Trophoblast cell (in vitro differentiated cells and primary cell): Measurements from ENCODE around the gene CCNL1.
A peak's percentile ranks its signal among the peaks of the same experiment; 100 is the strongest.

ENCODE experiments used
- DNase-seq, 2 donors: peaks; one replicate each; pipeline ENCODE4 v3.0.0-alpha.2; 2016
- H2AFZ ChIP-seq: 2 replicates; pipeline ENCODE4 v1.6.1; 2013; ENCODE audit warnings: low read length, moderate library complexity, mild to moderate bottlenecking; ENCODE audit not compliant: insufficient read depth, poor library complexity
- H2AK5ac ChIP-seq: 2 replicates; pipeline ENCODE4 v1.6.1; 2013; ENCODE audit warnings: mild to moderate bottlenecking, low read length
- H2BK120ac ChIP-seq: 2 replicates; pipeline ENCODE4 v1.6.1; 2013; ENCODE audit warnings: low read length, mild to moderate bottlenecking, moderate library complexity; ENCODE audit not compliant: insufficient read depth, poor library complexity
- H2BK12ac ChIP-seq: 2 replicates; pipeline ENCODE4 v1.6.1; 2013; ENCODE audit warnings: mild to moderate bottlenecking, low read length, moderate library complexity
- H2BK5ac ChIP-seq: 2 replicates; pipeline ENCODE4 v1.6.1; 2013; ENCODE audit warnings: low read length, low read depth, moderate library complexity, mild to moderate bottlenecking; ENCODE audit not compliant: poor library complexity
- H3K14ac ChIP-seq: 2 replicates; pipeline ENCODE4 v1.6.1; 2013; ENCODE audit warnings: mild to moderate bottlenecking, low read length
- H3K18ac ChIP-seq: 2 replicates; pipeline ENCODE4 v1.6.1; 2013; ENCODE audit warnings: mild to moderate bottlenecking, low read length
- H3K23ac ChIP-seq: 2 replicates; pipeline ENCODE4 v1.6.1; 2013; ENCODE audit warnings: low read length
- H3K27ac ChIP-seq: 2 replicates; pipeline ENCODE4 v1.5.1; 2013; ENCODE audit warnings: low read depth, mild to moderate bottlenecking, inconsistent platforms, low read length, moderate library complexity
- H3K27me3 ChIP-seq: 2 replicates; pipeline ENCODE4 v1.6.1; 2013; ENCODE audit warnings: inconsistent platforms, mild to moderate bottlenecking, low read length, moderate library complexity; ENCODE audit not compliant: insufficient read depth
- H3K36me3 ChIP-seq, 2 experiments: 1 replicate in 1 of 2; 2 replicates in 1 of 2; pipeline ENCODE4 v1.6.1; 2013; ENCODE audit warnings: low read length in 2 of 2, mild to moderate bottlenecking in 2 of 2, moderate library complexity in 1 of 2; ENCODE audit not compliant: insufficient read depth in 2 of 2, control insufficient read depth in 1 of 2
- H3K4ac ChIP-seq: 2 replicates; pipeline ENCODE4 v1.6.1; 2013; ENCODE audit warnings: low read depth, mild to moderate bottlenecking, low read length, moderate library complexity
- H3K4me1 ChIP-seq, 2 experiments: 1 replicate in 1 of 2; 2 replicates in 1 of 2; pipeline ENCODE4 v1.6.1; 2013; ENCODE audit warnings: low read length in 2 of 2, mild to moderate bottlenecking in 2 of 2, moderate library complexity in 1 of 2; ENCODE audit not compliant: insufficient read depth in 2 of 2, control insufficient read depth in 1 of 2
- H3K4me2 ChIP-seq: 2 replicates; pipeline ENCODE4 v1.6.1; 2013; ENCODE audit warnings: inconsistent platforms, mild to moderate bottlenecking, low read length, moderate library complexity
- H3K4me3 ChIP-seq: 2 replicates; pipeline ENCODE4 v1.5.1; 2013; ENCODE audit warnings: mild to moderate bottlenecking, low read depth, low read length, inconsistent platforms
- H3K79me1 ChIP-seq: one replicate; pipeline ENCODE4 v1.6.1; 2013; ENCODE audit warnings: low read length
- H3K79me2 ChIP-seq: 2 replicates; pipeline ENCODE4 v1.6.1; 2013; ENCODE audit warnings: low read length, mild to moderate bottlenecking; ENCODE audit not compliant: control insufficient read depth, insufficient read depth, poor library complexity
- H3K9ac ChIP-seq: 2 replicates; pipeline ENCODE4 v1.6.1; 2013; ENCODE audit warnings: mild to moderate bottlenecking, low read length
- H3K9me3 ChIP-seq: 2 replicates; pipeline ENCODE4 v1.6.1; 2013; ENCODE audit warnings: low read depth, mild to moderate bottlenecking, control low read depth, inconsistent platforms, low read length; ENCODE audit not compliant: insufficient read depth
- H4K12ac ChIP-seq: 2 replicates; pipeline ENCODE4 v1.6.1; 2013; ENCODE audit warnings: low read depth, mild to moderate bottlenecking, low read length, moderate library complexity
- H4K8ac ChIP-seq: 2 replicates; pipeline ENCODE4 v1.6.1; 2013; ENCODE audit warnings: low read depth, mild to moderate bottlenecking, low read length, moderate library complexity
- H4K91ac ChIP-seq: one replicate; pipeline ENCODE4 v1.6.1; 2013; ENCODE audit warnings: low read depth, mild to moderate bottlenecking, low read length, moderate library complexity
- WGBS: extraction: QIAGEN DNeasy Blood & Tissue Kit; methylation state at CpG from one replicate; pipeline ENCODE4 v1.1.7; 2013; ENCODE audit warnings: missing lambda C conversion rate; ENCODE audit not compliant: insufficient read length, insufficient coverage; ENCODE audit errors: extremely low coverage; 5-methylcytosine and 5-hydroxymethylcytosine counted together

Gene CCNL1

GRCh38 chr3:157116017-157116416, 43.9 kb downstream of the CCNL1 start:
- Histone ChIP-seq H2BK12ac (no peak overlapping the region), H3K27ac (no peak overlapping the region), H3K4me1 (no peaks in the 10 kb centered on the region), H3K36me3 (no peaks in the 10 kb centered on the region), H3K18ac (no peak overlapping the region), H4K12ac (no peak overlapping the region), H2AFZ (no peak overlapping the region), H3K79me1 (no peaks in the 10 kb centered on the region), H3K79me2 (no peaks in the 10 kb centered on the region), H4K8ac (no peak overlapping the region), H3K23ac (no peak overlapping the region), H2BK5ac (no peak overlapping the region), H2BK120ac (no peak overlapping the region), H3K4me3 (no peak overlapping the region), H3K4me2 (no peak overlapping the region), H3K9me3 (peaks cover 1% of the 10 kb centered on the region), H2AK5ac (no peak overlapping the region), H4K91ac (no peak overlapping the region), H3K27me3 (no peaks in the 10 kb centered on the region), H3K14ac (no peak overlapping the region), H3K9ac (no peak overlapping the region), H3K4ac (no peak overlapping the region)
- DNase-seq = no peak
- WGBS = no CpG with 5 or more reads among the region's 4 CpGs

- no peak overlapping the region for H2AFZ ChIP-seq
- no peak overlapping the region for H4K8ac ChIP-seq
- no CpG with 5 or more reads among the region's 10 CpGs for WGBS
- H4K91ac ChIP-seq = no peak overlapping the region
- H3K23ac ChIP-seq = no peak overlapping the region
- no peak overlapping the region for H2BK5ac ChIP-seq
- H3K27me3 ChIP-seq = no peaks in the 10 kb centered on the region
- H3K14ac ChIP-seq = no peak overlapping the region
- H3K79me1 ChIP-seq = no peaks in the 10 kb centered on the region
- H3K4me2 ChIP-seq = no peak overlapping the region
- no peaks in the 10 kb centered on the region for H3K79me2 ChIP-seq
- peak; percentile 46 to 66 for DNase-seq
- no peak overlapping the region for H3K18ac ChIP-seq
- no peaks in the 10 kb centered on the region for H3K4me1 ChIP-seq
- no peak overlapping the region for H2BK120ac ChIP-seq
- H3K27ac ChIP-seq = no peak overlapping the region
- H2AK5ac ChIP-seq = no peak overlapping the region
- H2BK12ac ChIP-seq = no peak overlapping the region
- H3K4me3 ChIP-seq = no peak overlapping the region
- H3K9me3 ChIP-seq = peaks cover 1% of the 10 kb centered on the region
- no peak overlapping the region for H3K9ac ChIP-seq
- no peaks in the 10 kb centered on the region for H3K36me3 ChIP-seq
- H4K12ac ChIP-seq = no peak overlapping the region
- no peak overlapping the region for H3K4ac ChIP-seq
These were observed 44.6 kb downstream of the CCNL1 start for GRCh38 chr3:157115069-157116006.

- Histone ChIP-seq H3K4me1 (no peaks in the 10 kb centered on the region), H2BK12ac (no peak overlapping the region), H2BK120ac (no peak overlapping the region), H3K79me1 (no peaks in the 10 kb centered on the region), H4K12ac (no peak overlapping the region), H3K36me3 (no peaks in the 10 kb centered on the region), H3K27ac (no peak overlapping the region), H3K4me2 (no peak overlapping the region), H3K9me3 (no peaks in the 10 kb centered on the region), H3K79me2 (no peaks in the 10 kb centered on the region), H4K91ac (no peak overlapping the region), H3K4me3 (no peak overlapping the region), H3K4ac (no peak overlapping the region), H3K23ac (no peak overlapping the region), H2AFZ (no peak overlapping the region), H3K27me3 (no peaks in the 10 kb centered on the region), H2BK5ac (no peak overlapping the region), H3K14ac (no peak overlapping the region), H2AK5ac (no peak overlapping the region), H3K18ac (no peak overlapping the region), H4K8ac (no peak overlapping the region), H3K9ac (no peak overlapping the region)
- WGBS = no CpG with 5 or more reads among the region's 3 CpGs
- DNase-seq = peak in 1 of 2 donors; percentile 28
These were observed 46.0 kb downstream of the CCNL1 start for GRCh38 chr3:157113832-157114505.

- no peak overlapping the region for H3K4me2 ChIP-seq
- H3K4me3 ChIP-seq = no peak overlapping the region
- no CpG with 5 or more reads among the region's 4 CpGs for WGBS
- no peak overlapping the region for H3K27ac ChIP-seq
- H3K27me3 ChIP-seq = no peaks in the 10 kb centered on the region
- H3K23ac ChIP-seq = no peak overlapping the region
- no peak overlapping the region for H4K91ac ChIP-seq
- peak; percentile 31 to 65 for DNase-seq
- H3K4me1 ChIP-seq = no peaks in the 10 kb centered on the region
- no peaks in the 10 kb centered on the region for H3K36me3 ChIP-seq
- H3K4ac ChIP-seq = no peak overlapping the region
- no peak overlapping the region for H4K8ac ChIP-seq
- no peak overlapping the region for H2BK12ac ChIP-seq
- H2AFZ ChIP-seq = no peak overlapping the region
- no peak overlapping the region for H3K18ac ChIP-seq
- no peaks in the 10 kb centered on the region for H3K79me2 ChIP-seq
- no peak overlapping the region for H2AK5ac ChIP-seq
- H4K12ac ChIP-seq = no peak overlapping the region
- H2BK120ac ChIP-seq = no peak overlapping the region
- H3K79me1 ChIP-seq = no peaks in the 10 kb centered on the region
- no peaks in the 10 kb centered on the region for H3K9me3 ChIP-seq
- H3K14ac ChIP-seq = no peak overlapping the region
- no peak overlapping the region for H2BK5ac ChIP-seq
- H3K9ac ChIP-seq = no peak overlapping the region
These were observed 47.4 kb downstream of the CCNL1 start for GRCh38 chr3:157112536-157112935.
